Ascending aorta (tissue), 2 donors: ENCODE data around the gene MSX1. TPM values are rescaled to one million over a fixed set of nuclear protein-coding genes. Genes with fewer than 3 reads are reported as not detected.

Experiments used
- DNase-seq, 2 donors: peaks; one replicate each; pipeline ENCODE4 v3.0.0-alpha.2; 2019; ENCODE audit warnings: low spot score in 2 of 2
- H3K27ac ChIP-seq, 2 donors: fragments of 200-600 bp; sonication (generic); one replicate each; pipeline ENCODE4 v1.5.1; 2016 to 2017; ENCODE audit warnings: mild to moderate bottlenecking in 1 of 2
- H3K27me3 ChIP-seq: fragments of 200-600 bp; sonication (generic); one replicate; pipeline ENCODE4 v1.5.1; 2017
- H3K36me3 ChIP-seq, 2 donors: fragments of 200-600 bp; sonication (generic); one replicate each; pipeline ENCODE4 v1.5.1; 2016
- H3K4me1 ChIP-seq, 2 donors: fragments of 200-600 bp; sonication (generic); one replicate each; pipeline ENCODE4 v1.5.1; 2016 to 2017; ENCODE audit warnings: mild to moderate bottlenecking in 1 of 2
- H3K4me3 ChIP-seq, 2 donors: fragments of 200-600 bp; sonication (generic); one replicate each; pipeline ENCODE4 v1.5.1; 2016 to 2017; ENCODE audit warnings: mild to moderate bottlenecking in 1 of 2
- H3K9me3 ChIP-seq, 2 donors: fragments of 200-600 bp; sonication (generic); one replicate each; pipeline ENCODE4 v1.5.1; 2016
- intact Hi-C: fragments of 100-400 bp; cut with DNase I; formaldehyde crosslinking; loops from one replicate; pipeline ENCODE4 v1.15.1; 2023
- total RNA-seq: library from RNA; depleted of rRNA; stranded (reverse); fragments of >200 nt; gene quantifications from one replicate; pipeline ENCODE4 v1.1.0, GENCODE V29; 2016
- TF ChIP-seq, protein P1 (sequence below), 3 experiments: fragments of 200-600 bp in 2 of 3; fragments of 450-650 bp in 1 of 3; sonication (generic) in 2 of 3; IDR thresholded peaks; one replicate each; pipeline ENCODE4 v1.5.1; 2016 to 2019; ENCODE audit warnings: antibody characterized with exemption in 3 of 3, mild to moderate bottlenecking in 1 of 3, moderate library complexity in 1 of 3

The MSX1 gene
- total RNA-seq, 1 donor from 2014 or later = 26.0 TPM

DNA sequence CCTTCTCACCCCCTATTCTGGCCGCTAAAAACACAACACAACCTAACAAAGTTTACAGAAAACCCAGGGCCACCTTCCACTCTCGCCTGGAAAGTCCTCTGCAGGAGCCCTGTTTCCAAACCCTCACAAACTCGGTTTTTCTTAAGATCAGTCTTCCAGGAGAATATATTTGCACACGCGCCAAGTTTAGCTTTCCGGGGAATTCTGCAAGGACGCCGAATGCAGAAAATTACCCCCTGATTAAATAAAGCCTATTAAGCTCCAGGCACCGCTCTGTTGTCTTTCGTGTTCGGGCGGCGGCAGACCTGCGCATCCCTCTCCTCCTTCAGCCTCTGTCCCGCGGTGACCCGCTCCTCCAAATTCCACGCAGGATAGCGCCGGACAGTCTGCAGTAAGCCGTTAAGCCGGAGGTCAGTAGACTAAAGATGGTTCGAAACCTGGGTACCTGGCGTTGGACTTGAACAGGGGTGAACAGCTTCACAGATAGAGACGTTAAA, 5.0 kb downstream of the MSX1 start:
- peaks cover 0 to 5% of the 10 kb centered on the region in 2 donors for H3K4me1 ChIP-seq

DNA sequence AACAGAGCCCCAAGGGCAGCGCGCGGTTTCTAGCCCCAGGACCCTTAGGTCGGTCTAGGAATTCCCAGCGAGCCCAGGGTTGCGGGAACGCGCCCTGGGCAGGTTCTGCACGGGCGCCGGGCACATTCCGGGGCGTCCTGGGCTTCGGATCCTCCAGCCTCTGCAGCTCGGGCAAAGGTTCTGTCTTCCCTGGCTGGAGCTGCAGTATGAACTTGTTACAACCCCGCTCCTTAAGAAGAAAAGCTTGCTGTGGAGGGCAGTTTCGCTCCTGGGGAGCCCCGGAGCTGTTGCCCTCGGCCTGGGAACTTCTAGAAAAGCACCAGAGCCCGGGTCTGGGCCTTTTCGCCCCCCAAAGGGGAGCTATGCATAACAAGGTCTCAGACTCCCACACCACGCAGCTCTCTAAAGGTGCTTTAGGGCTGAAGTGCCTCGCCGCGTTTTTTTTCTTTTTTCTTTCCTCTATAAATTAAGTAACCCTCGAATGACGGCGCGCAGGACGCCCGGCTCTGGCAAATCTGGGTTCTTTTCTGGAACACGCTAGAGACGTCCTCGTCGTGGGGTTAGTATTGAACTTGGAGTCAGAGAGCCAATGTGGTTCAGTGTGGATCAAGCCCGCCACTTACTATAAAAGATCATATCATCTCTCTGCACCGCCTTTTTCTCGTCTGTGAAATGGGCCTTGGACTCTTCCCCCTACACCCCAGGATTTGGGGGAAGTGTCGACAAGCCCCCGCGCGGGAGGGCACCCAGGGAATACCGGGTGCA, 5.7 kb downstream of the MSX1 start:
- Histone ChIP-seq H3K27ac (no peak overlapping the region), H3K36me3 (no peaks in the 10 kb centered on the region), H3K4me1 (peaks cover 0 to 5% of the 10 kb centered on the region in 2 donors), H3K9me3 (no peaks in the 10 kb centered on the region), H3K27me3 (peaks cover 14% of the 10 kb centered on the region), H3K4me3 (peak overlapping the region in 1 of 2 donors; percentile 51)
- DNase-seq = no peak
- intact Hi-C loops = no loop called here
- TF ChIP-seq, protein P1, sequence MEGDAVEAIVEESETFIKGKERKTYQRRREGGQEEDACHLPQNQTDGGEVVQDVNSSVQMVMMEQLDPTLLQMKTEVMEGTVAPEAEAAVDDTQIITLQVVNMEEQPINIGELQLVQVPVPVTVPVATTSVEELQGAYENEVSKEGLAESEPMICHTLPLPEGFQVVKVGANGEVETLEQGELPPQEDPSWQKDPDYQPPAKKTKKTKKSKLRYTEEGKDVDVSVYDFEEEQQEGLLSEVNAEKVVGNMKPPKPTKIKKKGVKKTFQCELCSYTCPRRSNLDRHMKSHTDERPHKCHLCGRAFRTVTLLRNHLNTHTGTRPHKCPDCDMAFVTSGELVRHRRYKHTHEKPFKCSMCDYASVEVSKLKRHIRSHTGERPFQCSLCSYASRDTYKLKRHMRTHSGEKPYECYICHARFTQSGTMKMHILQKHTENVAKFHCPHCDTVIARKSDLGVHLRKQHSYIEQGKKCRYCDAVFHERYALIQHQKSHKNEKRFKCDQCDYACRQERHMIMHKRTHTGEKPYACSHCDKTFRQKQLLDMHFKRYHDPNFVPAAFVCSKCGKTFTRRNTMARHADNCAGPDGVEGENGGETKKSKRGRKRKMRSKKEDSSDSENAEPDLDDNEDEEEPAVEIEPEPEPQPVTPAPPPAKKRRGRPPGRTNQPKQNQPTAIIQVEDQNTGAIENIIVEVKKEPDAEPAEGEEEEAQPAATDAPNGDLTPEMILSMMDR (IDR thresholded peaks at IDR 0.05) = no peak

More for the DNA sequence above, 5.0 kb downstream of the MSX1 start:
- intact Hi-C loops = no loop called here
- H3K36me3 ChIP-seq = no peaks in the 10 kb centered on the region
- no peak overlapping the region for H3K27ac ChIP-seq
- H3K27me3 ChIP-seq = peaks cover 14% of the 10 kb centered on the region
- TF ChIP-seq, protein P1 (IDR thresholded peaks at IDR 0.05) = no peak
- DNase-seq = no peak
- no peak overlapping the region for H3K4me3 ChIP-seq
- H3K9me3 ChIP-seq = no peaks in the 10 kb centered on the region

DNA sequence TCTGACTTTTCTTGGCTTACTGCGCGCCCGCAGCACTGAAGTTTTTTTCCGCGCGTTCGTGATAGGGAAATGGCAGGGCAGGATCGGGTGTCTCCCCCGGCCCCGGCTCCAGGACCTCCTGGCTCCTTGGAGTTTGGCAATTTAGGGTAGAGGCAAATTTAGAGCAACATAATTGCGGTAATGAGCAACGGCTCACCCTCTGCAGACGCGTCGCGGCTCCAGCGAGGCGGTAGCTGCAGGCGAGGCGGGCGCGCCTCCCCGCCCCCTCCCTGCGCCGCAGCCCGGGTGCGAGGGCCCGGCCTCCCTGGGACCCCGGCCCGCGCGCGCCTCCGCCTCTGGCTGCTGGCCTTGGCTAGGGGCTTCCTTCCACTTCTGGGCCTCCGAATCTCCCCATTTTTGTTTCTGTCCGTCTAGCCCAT, 6.2 kb downstream of the MSX1 start:
- H3K36me3 ChIP-seq = no peaks in the 10 kb centered on the region
- peak overlapping the region; percentile 40 to 51 for H3K4me3 ChIP-seq
- H3K27ac ChIP-seq = no peak overlapping the region
- H3K4me1 ChIP-seq = peaks cover 0 to 5% of the 10 kb centered on the region in 2 donors
- peaks cover 14% of the 10 kb centered on the region for H3K27me3 ChIP-seq
- intact Hi-C loops = no loop called here
- TF ChIP-seq, protein P1 (IDR thresholded peaks at IDR 0.05) = no peak
- H3K9me3 ChIP-seq = no peaks in the 10 kb centered on the region
- no peak for DNase-seq

DNA sequence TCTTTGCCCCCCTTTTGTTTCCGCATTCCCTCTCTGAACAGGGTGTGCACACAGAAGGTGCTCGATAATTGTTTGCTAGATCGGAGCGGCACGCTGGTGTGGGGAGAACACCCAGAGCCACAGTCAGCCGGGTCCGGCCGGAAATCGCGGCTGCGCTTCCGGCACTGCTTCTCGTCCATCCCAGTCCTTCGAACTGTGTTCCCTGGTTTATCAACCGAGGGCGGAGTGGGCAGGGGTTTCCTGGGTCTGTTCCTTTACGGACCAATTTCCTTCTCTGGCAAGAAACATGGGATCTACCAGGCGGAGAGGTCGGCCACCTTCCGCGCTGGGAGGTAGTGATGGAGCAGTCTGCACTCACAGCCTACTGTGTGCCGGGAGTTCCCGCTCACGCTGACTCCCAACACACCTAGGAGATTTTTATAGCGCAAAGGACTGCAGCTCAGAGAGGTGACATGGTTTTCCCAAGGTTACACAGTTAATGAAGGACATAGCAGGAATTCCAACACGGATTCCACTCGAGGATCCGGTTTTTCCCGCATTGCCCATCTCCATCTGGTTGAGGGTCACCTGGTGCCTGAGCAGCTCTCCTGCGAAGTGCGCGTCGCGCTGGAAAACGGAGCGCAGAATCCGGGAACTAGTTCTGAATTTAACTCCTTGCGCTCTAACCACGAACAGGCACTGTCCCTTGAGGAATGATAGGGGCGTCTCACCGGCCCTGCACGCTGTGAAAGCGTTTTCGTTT, 6.8 kb downstream of the MSX1 start:
- no peak for DNase-seq
- H3K4me3 ChIP-seq = peak overlapping the region; percentile 40 to 51
- TF ChIP-seq, protein P1 (IDR thresholded peaks at IDR 0.05) = no peak
- no peak overlapping the region for H3K27ac ChIP-seq
- no peaks in the 10 kb centered on the region for H3K9me3 ChIP-seq
- intact Hi-C loops = no loop called here
- H3K27me3 ChIP-seq = peaks cover 15% of the 10 kb centered on the region
- H3K4me1 ChIP-seq = peaks cover 0 to 2% of the 10 kb centered on the region in 2 donors
- H3K36me3 ChIP-seq = no peaks in the 10 kb centered on the region

DNA sequence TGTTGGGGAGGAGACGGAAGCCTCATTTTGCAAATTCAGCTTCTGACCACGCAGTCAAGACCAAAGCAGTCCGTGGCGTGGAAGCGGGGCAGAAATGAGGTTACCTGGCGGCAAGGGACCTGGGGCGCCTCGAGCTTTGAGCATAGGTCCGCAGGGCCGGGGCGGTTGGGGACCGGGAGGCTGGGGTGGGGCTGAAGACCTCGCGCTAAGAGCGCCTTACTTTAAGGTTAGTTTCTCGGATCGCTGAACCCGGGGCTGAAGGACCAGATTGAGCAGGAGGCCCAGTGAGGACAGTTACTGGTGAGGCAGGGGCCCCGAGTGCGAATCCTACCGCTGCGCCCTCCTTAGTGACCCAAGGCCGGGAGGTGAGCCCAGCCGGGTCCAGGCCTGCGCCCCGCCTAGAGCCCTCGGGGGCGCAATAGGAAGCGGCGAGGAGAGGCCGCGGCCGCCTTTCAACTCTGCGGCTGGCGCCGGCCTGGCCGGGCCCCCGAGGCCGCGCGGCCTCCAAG, 7.5 kb downstream of the MSX1 start:
- DNase-seq = no peak
- intact Hi-C loops = no loop called here
- Histone ChIP-seq H3K27ac (no peak overlapping the region), H3K9me3 (no peaks in the 10 kb centered on the region), H3K27me3 (peaks cover 21% of the 10 kb centered on the region), H3K4me1 (peaks cover 0 to 5% of the 10 kb centered on the region in 2 donors), H3K36me3 (no peaks in the 10 kb centered on the region), H3K4me3 (peak overlapping the region; percentile 40 to 51)
- TF ChIP-seq, protein P1 (IDR thresholded peaks at IDR 0.05) = no peak
